SK-N-SH treated with all-trans-retinoic acid at 6 μM for 48 hours (cell line): Measurements from ENCODE around the gene TMEM9.

Experiments
- ATAC-seq: fragments of 200-7000 bp; cut with Tn5 transposase; 3 replicates; pipeline ENCODE4 v1.9.1; 2020; ENCODE audit warnings: mild to moderate bottlenecking, moderate library complexity
- ARNTL ChIP-seq: fragments of 450-650 bp; formaldehyde crosslinking; IDR thresholded peaks from 2 replicates; pipeline ENCODE4 v1.5.0; 2020; ENCODE audit warnings: low read depth, mild to moderate bottlenecking, moderate library complexity, borderline replicate concordance
- BACH2 ChIP-seq: fragments of 250-450 bp; sonication (Bioruptor Pico); IDR thresholded peaks from 2 replicates; pipeline ENCODE4 v1.9.0; 2021; ENCODE audit warnings: mild to moderate bottlenecking, borderline replicate concordance
- CREB5 ChIP-seq: fragments of 250-450 bp; sonication (Bioruptor Pico); IDR thresholded peaks from 2 replicates; pipeline ENCODE4 v1.5.1; 2020; ENCODE audit warnings: low read depth, mild to moderate bottlenecking, moderate library complexity
- CSRNP3 ChIP-seq: fragments of 250-450 bp; sonication (Bioruptor Pico); IDR thresholded peaks from 2 replicates; pipeline ENCODE4 v1.5.1; 2021; ENCODE audit warnings: mild to moderate bottlenecking, moderate library complexity
- ESRRG ChIP-seq: fragments of 250-450 bp; sonication (Bioruptor Pico); IDR thresholded peaks from 2 replicates; pipeline ENCODE4 v1.6.1; 2021; ENCODE audit warnings: mild to moderate bottlenecking
- GLIS3 ChIP-seq: fragments of 250-450 bp; sonication (Bioruptor Pico); IDR thresholded peaks from 2 replicates; pipeline ENCODE4 v1.5.0; 2020; ENCODE audit warnings: mild to moderate bottlenecking, moderate library complexity
- ISL1 ChIP-seq: fragments of 250-450 bp; sonication (Bioruptor Pico); IDR thresholded peaks from 2 replicates; pipeline ENCODE4 v2.1.2; 2022; ENCODE audit warnings: mild to moderate bottlenecking, moderate library complexity
- OSR1 ChIP-seq: fragments of 250-450 bp; sonication (Bioruptor Pico); IDR thresholded peaks from 2 replicates; pipeline ENCODE4 v1.8.0; 2022; ENCODE audit warnings: moderate library complexity, mild to moderate bottlenecking, inconsistent platforms
- PATZ1 ChIP-seq: fragments of 250-450 bp; sonication (Bioruptor Pico); IDR thresholded peaks from 2 replicates; pipeline ENCODE4 v1.8.0; 2020; ENCODE audit warnings: mild to moderate bottlenecking, moderate library complexity, borderline replicate concordance
- POU6F1 ChIP-seq: fragments of 250-450 bp; sonication (Bioruptor Pico); IDR thresholded peaks from 2 replicates; pipeline ENCODE4 v1.8.0; 2021; ENCODE audit warnings: low read depth, mild to moderate bottlenecking, moderate library complexity, borderline replicate concordance
- PPARA ChIP-seq: fragments of 250-450 bp; sonication (Bioruptor Pico); IDR thresholded peaks from 2 replicates; pipeline ENCODE4 v1.5.0; 2020; ENCODE audit warnings: mild to moderate bottlenecking, borderline replicate concordance
- RARB ChIP-seq: fragments of 250-450 bp; sonication (Bioruptor Pico); IDR thresholded peaks from 2 replicates; pipeline ENCODE4 v1.8.0; 2021; ENCODE audit warnings: mild to moderate bottlenecking, moderate library complexity
- SNAI2 ChIP-seq: fragments of 250-450 bp; sonication (Bioruptor Pico); IDR thresholded peaks from 2 replicates; pipeline ENCODE4 v1.5.0; 2020; ENCODE audit warnings: mild to moderate bottlenecking, moderate library complexity
- TCF4 ChIP-seq: fragments of 250-450 bp; sonication (Bioruptor Pico); IDR thresholded peaks from 2 replicates; pipeline ENCODE4 v1.8.0; 2021; ENCODE audit warnings: mild to moderate bottlenecking, moderate library complexity, borderline replicate concordance
- TOX ChIP-seq: fragments of 250-450 bp; sonication (Bioruptor Pico); IDR thresholded peaks from 2 replicates; pipeline ENCODE4 v1.8.0; 2021; ENCODE audit warnings: mild to moderate bottlenecking, moderate library complexity, borderline replicate concordance
- TSHZ2 ChIP-seq: fragments of 250-450 bp; sonication (Bioruptor Pico); IDR thresholded peaks from 2 replicates; pipeline ENCODE4 v1.5.0; 2020; ENCODE audit warnings: mild to moderate bottlenecking, moderate library complexity
- ZC3H10 ChIP-seq: fragments of 250-450 bp; sonication (Bioruptor Pico); IDR thresholded peaks from 2 replicates; pipeline ENCODE4 v1.5.1; 2021; ENCODE audit warnings: mild to moderate bottlenecking, moderate library complexity
- ZFP3 ChIP-seq: fragments of 250-450 bp; sonication (Bioruptor Pico); IDR thresholded peaks from 2 replicates; pipeline ENCODE4 v1.5.0; 2020; ENCODE audit warnings: mild to moderate bottlenecking, moderate library complexity
- ZFP30 ChIP-seq: fragments of 450-650 bp; formaldehyde crosslinking; IDR thresholded peaks from 2 replicates; pipeline ENCODE4 v1.5.0; 2022; ENCODE audit warnings: mild to moderate bottlenecking, moderate library complexity
- ZNF565 ChIP-seq: fragments of 450-650 bp; formaldehyde crosslinking; conservative IDR thresholded peaks from 2 replicates; pipeline ENCODE4 v1.5.0; 2020; ENCODE audit warnings: low read depth, mild to moderate bottlenecking, moderate library complexity
- ZNF70 ChIP-seq: fragments of 450-650 bp; formaldehyde crosslinking; IDR thresholded peaks from 2 replicates; pipeline ENCODE4 v1.5.0; 2020; ENCODE audit warnings: mild to moderate bottlenecking, moderate library complexity
- ZNF8 ChIP-seq: fragments of 450-650 bp; formaldehyde crosslinking; IDR thresholded peaks from 2 replicates; pipeline ENCODE4 v1.5.0; 2020; ENCODE audit warnings: mild to moderate bottlenecking, moderate library complexity

Gene TMEM9

GRCh38 chr1:201093561-201093960 is 60.7 kb downstream of the TMEM9 start (continued):
- TF ChIP-seq PATZ1 (CRISPR knock-in tag) (no peak), BACH2 (CRISPR knock-in tag) (no peak)

GRCh38 chr1:201092738-201093137 is 61.5 kb downstream of the TMEM9 start:
- no peak for ATAC-seq
- TF ChIP-seq ZNF70 (CRISPR knock-in tag) (no peak), CSRNP3 (no peak), POU6F1 (no peak), PATZ1 (CRISPR knock-in tag) (no peak), SNAI2 (no peak), ZNF8 (CRISPR knock-in tag) (no peak), OSR1 (no peak), RARB (no peak), GLIS3 (CRISPR knock-in tag) (no peak)
- TF ChIP-seq, all 23 proteins: peak for 0

GRCh38 chr1:201091256-201091655 is 63.0 kb downstream of the TMEM9 start:
- TF ChIP-seq CREB5 (no peak), ZNF565 (CRISPR knock-in tag) (no peak), PATZ1 (CRISPR knock-in tag) (no peak), TCF4 (CRISPR knock-in tag) (no peak), ESRRG (CRISPR knock-in tag) (no peak), ISL1 (CRISPR knock-in tag) (no peak), ZFP30 (CRISPR knock-in tag) (no peak), ARNTL (no peak), ZNF8 (CRISPR knock-in tag) (no peak), TOX (CRISPR knock-in tag) (no peak), RARB (no peak), PPARA (no peak), SNAI2 (no peak), TSHZ2 (CRISPR knock-in tag) (no peak), OSR1 (no peak), ZFP3 (CRISPR knock-in tag) (no peak), ZC3H10 (CRISPR knock-in tag) (no peak), CSRNP3 (no peak)
- no peak for ATAC-seq
